HG02981 (cell line): ENCODE measurements around the gene FANCG.

Experiments used
- ATAC-seq: cut with Tn5 transposase; IDR thresholded peaks from one replicate; pipeline ENCODE4 v1.9.1; 2021; ENCODE audit warnings: mild to moderate bottlenecking, moderate library complexity; ENCODE audit not compliant: unreplicated experiment

The FANCG gene

DNA sequence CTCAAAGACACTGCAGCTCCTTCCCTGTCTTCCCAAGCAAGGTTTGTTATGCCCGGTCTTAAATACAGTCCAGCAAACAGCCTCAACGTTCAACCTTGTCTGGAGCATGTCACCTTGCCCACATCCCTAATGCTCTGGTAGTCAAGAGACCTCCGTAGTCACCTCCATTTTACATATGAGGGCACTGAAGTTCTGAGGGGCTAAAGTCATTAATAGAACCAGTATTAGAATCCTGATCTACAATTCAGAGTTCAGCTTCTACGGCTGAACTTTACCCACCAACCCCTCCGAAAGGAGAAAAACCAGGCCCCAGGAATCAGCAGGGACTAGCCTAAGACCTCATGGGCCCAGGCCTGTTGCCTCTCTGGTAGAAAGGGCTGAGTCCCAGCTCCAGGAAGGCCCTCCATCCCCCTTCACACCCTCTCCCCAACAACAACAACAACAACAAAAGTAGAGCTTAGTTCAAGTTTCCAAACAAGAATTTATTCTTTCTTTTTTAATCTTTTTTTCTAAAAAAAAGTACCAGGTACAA, 24.0 kb upstream of the FANCG start:
- no peak for ATAC-seq

DNA sequence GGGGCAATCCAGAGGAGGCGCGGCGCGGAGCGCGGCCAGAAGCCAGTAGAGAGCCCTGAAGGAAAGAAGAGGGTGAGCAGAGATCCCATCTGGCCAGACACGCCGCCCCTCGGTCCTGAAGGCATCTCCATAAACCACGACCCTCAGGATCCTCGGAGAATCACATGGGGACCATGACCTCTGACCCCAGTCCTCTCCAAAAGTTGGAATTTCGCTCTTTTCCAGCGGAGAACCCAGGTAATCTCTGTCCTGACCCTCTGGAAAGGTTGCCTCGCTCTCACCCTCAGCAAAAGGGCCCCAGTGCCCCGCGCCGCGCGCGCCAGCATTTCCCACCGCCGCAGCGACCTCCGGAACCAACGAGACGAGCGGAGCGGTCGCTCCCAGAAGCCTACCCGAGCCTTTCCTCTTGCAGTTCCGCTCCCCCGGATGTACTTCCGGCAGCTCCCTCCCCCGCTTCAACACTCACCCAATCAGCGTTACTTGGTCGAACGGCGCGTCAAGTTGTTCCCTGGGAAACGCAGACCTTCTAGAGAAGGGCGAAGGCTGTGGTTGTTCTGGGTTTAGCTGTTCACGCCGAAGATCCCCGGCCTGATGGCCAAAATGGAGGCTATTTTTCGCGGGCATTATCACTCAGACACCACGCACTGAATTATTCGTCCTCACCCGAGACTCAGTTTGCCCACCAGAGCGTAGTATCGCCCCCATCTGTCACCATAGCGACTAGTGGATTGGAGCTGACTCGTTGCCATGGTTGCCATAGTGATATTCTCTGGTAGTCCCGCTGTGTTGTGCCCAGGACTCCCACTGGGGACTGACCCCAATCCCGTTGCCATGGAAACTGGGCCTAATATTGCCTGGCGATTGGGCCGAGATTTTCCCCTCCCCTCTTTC, 23.3 kb upstream of the FANCG start, which contains the start of gene STOML2:
Gene STOML2 (minus strand): TSS at position 363 of the 891 bp plus-strand sequence. CDS start 37 bp downstream, at position 326.
- ATAC-seq = peak; percentile 92

DNA sequence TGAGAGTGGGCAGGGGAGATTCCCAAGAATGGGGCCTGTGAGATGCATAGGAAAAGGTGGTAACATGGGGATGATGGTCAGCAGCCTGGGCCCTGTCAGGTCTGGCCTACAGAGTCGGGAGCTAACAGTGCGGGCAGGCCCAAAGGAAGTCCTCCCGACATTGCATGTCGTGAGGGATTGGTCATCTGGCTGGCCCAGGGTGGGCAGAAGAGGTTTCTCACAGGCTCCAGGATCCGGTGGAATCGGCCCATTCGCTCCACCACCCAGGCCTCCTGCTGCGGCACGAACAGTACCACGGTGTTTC, 22.7 kb upstream of the FANCG start:
- no peak for ATAC-seq

DNA sequence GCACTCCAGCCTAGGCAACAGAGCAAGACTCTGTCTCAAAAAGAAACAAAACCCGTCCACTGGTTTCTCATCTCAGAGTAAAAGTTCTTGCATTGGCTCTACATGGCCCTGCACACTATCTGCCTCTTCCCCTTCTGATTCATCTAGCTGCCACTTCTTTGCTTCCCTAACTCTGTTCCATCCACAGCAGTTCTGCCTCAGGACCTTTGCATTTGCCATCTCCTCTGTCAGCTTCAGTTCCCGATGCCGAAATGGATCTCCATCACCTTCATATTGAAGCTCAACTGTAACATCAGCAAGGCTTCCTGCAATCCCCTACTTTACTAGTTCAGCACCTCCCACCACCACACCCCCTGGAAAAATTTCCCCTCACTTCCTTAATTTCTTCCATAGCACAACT, 17.8 kb upstream of the FANCG start:
- ATAC-seq = no peak

DNA sequence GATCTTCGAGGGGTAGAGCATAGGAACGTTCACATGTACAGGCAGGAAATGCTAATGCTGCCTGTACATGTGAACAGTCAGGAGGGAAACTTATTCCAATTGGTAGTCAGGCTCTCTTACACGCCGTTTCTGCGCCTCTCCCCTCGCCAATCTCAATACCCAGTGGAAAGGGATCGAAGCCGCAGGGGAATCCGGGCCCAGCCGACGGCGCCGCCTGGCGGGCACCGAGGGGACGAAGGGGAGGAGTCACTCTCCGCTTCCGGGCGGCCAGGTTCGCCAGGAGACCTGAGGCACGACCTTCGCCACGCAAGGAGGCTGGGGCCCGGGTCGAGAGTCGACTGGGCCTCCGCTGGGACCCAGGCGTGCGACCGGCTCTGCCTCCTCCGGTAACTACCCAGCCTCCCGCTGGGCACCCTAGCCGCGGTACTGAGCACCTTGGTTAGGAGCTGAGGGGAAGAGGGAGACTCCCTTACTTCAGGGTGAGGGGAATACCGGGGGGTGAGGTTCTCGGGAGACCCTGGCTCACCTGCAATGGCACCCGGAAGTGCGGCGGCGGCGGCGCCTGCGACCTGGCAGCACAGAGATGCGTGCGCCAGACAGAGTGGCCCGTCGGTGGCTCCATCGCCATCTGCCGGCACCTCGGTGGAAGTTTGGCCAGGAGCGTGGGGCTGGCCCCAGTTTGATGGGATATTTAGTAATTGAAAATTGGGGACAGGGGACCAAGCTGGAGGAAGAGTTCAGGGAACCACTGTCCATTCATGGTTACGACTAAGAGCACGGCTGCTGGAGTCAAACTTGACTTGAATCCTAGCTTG, 16.5 kb upstream of the FANCG start, which contains the start of gene PIGO:
Gene PIGO (minus strand): TSS at position 557 of the 815 bp plus-strand sequence. CDS start 1,026 bp downstream, outside the sequence.
- ATAC-seq = peak; percentile 91

DNA sequence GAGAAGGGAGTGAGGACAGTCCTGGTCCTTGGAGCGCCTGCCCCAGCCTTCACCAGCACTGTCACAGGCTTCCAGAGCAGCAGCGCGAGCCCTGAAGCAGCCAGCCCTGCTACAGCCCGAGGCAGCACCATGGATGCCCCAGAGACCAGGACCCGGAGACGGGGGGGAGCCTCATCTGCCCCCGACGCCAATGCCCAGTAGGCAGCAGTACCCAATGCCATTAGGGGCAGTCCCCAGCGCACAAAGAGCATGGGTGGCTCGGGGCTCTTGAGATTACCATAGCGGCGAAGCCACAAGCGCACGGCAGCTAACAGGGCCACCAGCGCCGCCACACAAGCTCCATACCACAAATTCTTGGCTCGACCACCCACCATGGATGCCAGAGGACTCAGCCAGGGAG, 11.8 kb upstream of the FANCG start:
- ATAC-seq = no peak

DNA sequence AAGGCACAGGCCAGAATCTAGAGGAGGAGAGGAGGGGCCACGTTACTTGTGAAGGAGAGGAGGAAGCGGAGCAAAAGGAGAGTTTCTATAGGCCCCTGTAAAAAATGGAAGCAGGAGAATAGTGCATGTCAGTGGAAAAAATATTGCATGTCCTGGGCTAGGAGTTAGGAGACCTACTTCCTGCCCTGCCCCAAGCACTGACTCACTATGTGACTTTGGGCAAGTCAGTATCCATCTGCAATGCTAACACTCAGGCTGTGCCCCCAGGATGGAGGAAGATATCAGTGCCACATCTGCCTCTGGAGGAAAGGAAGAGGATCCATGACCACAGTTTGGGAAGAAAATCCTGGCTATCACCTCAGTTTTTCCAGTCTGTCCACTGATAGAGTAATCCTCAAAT, 9.7 kb upstream of the FANCG start:
- no peak for ATAC-seq

DNA sequence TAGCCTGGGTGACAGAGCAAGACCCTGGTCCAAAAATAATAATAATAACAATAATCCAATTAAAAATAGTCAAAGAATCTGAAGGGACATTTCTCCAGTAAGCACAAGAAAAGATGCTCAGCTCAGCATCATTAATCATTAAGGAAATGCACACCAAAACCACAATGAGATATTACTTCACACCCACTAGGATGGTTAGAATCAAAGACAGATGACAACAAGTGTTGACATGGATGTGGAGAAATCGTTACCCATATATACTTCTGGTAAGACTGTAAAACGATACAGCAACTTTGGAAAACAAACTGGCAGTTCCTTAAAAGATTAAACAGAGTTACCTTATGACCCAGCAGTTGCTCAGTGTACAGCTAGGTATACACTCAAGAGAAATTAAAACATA, 5.3 kb upstream of the FANCG start:
- no peak for ATAC-seq

DNA sequence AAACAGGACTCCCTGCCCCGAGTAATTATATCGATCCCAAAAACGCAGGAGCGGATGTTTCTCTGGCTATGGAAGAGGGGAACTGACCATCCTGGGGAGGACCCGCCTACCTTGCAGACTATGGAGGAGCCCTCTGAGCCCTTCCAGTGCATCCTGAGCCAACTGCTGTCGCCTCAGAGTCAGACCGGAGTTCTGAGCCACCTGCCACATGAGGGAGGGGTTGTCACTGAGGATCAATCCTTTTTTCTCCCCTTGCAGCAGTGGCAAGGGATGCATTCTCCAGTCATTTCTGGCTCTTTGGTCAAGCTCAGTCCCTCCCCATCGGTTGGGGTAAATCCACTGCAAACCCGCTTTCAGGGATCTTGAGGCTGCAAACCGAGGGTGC, 709 bp downstream of the FANCG start:
- no peak for ATAC-seq

DNA sequence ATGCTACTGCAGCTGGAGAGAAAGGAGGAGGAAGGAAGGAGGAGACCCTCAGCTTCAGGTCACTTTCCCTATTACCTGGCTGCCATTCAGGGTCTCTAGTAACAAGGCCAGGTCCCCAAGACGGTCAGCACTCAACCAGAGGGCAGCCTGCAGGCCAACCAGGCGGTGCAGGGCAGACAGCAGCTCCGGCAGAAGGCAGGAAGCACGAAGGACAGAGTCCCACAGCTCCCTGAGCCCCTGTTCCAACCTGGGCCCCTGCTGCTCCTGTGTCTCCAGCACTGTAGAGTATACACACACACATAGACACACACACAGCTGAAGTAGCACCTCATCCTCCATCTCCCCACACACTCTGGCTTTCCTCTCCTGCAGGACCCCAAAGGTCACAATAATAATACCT, 1.7 kb downstream of the FANCG start:
- no peak for ATAC-seq

DNA sequence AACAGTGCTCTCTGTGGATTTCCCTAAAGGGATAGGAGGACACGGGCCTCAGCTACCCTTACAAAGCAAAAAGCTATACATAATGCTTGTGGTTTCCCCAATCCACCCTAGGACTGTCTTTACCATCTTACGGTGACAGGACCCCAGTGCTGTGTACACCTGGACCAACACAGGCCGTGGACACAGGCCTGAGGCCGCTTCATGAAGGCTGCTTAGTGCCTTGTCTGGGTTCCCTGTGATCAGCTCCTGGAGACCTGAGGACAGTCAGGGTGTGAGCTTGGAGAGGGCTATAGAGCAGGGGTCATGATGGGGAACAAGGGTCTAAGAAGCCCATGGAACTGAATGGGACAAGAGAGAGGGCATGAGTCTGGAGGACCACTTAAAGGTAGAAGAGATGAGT, 2.9 kb downstream of the FANCG start:
- no peak for ATAC-seq

DNA sequence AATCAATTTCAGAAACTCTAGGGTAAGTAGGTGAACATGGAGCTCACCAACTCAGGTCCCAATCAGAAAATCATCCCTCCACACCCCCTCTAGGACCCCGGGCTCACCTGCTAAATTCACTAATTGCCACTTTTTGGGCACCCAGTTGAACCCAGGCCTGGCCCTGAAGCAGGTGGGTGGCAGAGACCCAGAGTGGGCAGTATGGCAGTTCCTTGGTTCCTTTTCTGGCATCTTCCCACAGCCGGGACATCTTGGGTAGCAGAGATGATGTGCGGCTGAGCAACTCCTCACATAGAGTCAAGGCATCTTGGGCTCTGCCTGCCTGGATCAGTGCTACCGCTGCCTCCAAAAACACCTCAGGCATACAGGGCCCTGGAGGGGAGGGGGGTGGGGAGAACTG, 4.4 kb downstream of the FANCG start:
- no peak for ATAC-seq

DNA sequence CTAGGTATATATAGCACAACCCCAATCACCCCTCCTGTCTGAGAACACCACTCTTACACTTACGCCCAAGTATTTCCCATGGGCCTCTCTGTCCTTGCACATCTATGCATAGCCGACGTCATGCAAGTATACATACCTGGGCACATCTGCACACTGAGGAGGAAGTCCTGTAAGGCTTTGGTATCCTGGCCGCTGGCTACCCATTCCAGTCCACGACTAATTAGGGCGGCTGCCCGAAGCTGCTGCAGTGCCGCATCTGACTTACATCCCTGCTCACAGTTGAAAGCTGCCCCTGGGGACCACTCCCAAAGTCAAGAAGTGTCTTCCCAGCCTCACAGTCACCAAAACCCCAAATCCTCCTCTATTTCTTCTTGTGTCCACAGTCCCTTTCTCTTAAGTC, 5.0 kb downstream of the FANCG start:
- no peak for ATAC-seq

DNA sequence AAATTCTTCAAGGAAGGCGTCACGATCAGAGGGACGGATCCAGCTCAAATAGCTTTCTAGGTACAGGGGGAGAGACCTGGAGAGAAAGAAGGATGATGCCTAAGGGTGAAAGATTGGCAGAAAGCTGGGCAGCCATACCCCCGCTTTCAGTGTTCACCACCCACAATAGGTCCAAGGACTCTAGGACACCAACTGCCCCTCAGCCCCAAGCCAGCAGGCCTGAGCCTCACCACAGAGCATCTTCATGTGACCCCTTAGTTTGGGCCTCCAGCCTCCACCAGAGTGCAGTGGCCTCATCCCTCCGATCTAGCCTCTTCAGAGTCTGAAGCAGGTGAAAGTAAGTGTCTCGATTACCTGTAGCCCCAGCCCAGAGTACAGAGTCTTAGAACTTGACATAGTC, 5.6 kb downstream of the FANCG start:
- ATAC-seq = no peak

DNA sequence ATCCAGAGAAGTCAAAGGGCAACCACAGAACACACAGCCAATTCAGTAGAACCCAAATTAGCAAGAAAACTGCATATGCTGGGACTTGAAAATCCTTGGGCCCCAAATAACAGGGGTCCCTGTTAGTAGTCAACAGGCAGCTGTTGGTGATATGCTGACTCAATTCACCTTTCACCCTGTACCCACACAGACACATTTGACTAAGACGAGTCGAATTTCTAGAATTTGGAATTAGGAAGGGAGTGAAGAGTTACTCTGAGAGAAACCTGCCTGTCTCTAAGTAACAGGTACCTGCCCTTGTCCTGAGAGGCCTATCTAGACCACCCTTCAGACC, 6.5 kb downstream of the FANCG start:
- ATAC-seq = no peak

DNA sequence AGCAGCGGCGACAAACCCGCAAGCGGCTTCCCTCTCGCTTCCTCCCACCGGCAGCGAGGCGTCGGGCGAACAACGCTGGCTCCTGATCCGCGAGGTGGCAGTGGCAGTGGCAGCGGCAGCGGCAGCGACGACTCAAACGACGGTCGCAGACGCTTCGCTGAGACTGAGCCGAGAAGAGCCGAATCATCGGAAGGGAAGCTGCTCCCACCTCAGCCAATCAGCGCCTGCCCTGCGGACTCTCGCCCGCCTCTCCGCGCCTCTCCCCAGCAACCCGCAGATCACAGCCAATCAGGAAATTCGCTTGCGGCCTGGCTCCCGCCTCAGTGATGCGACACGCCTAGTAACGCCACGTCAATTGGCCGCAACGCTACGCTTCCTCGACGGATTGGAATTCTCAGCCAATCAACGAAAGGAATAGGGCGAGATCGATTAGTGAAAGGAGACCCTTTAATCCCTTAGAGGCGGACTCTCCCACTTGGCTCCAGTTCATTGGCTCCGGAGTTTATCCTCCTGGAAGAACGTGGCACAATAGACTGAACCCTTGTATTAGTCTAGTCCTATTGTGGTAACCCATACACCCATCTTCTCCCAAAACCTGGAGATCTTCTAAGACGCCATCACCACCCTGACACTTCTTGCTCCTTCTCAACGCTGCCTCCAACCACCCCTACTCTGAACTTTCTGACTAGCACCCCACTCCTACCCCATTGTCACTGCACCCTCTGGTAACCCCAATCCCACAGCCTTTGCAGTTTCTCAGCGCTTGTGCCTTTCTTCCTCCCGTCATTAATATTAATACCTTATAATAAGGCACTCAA, 7.1 kb downstream of the FANCG start, which contains the start of gene VCP:
Gene VCP (minus strand): TSS at position 165 of the 818 bp plus-strand sequence. CDS start 272 bp downstream, outside the sequence.
- peak; percentile 88 for ATAC-seq

DNA sequence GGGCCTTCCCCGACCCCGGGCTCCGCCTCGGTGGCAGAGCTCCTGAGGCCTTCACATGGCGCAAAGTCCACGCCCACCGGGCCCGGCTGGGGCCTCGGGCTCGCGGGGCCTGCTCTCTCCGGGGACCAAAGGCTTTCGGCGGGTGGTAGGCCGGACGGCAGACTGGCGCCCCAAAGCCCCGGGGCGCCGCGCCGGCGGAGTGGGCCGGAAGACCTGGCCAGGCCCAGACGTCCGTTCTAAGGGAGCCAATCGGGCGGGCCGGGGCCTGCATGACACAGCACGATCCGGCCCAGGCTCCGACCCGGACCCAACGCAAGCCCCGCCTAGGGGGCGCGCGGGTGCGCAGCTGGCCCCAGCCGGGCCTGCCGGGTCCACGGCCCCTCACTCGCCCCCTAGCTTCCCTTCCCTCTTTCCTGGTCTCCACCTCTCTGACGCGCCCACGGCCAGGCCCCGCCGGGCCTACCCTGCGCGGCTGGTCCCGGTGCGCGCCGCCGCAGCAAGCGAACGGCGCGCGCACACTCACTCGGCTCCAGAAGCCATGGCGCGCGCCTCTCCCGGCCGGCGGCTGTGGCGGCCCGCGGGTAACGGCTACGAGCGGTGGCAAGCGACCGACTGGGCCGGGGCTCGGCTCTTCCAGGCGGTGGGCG, 7.8 kb downstream of the FANCG start:
- peak; percentile 44 for ATAC-seq

DNA sequence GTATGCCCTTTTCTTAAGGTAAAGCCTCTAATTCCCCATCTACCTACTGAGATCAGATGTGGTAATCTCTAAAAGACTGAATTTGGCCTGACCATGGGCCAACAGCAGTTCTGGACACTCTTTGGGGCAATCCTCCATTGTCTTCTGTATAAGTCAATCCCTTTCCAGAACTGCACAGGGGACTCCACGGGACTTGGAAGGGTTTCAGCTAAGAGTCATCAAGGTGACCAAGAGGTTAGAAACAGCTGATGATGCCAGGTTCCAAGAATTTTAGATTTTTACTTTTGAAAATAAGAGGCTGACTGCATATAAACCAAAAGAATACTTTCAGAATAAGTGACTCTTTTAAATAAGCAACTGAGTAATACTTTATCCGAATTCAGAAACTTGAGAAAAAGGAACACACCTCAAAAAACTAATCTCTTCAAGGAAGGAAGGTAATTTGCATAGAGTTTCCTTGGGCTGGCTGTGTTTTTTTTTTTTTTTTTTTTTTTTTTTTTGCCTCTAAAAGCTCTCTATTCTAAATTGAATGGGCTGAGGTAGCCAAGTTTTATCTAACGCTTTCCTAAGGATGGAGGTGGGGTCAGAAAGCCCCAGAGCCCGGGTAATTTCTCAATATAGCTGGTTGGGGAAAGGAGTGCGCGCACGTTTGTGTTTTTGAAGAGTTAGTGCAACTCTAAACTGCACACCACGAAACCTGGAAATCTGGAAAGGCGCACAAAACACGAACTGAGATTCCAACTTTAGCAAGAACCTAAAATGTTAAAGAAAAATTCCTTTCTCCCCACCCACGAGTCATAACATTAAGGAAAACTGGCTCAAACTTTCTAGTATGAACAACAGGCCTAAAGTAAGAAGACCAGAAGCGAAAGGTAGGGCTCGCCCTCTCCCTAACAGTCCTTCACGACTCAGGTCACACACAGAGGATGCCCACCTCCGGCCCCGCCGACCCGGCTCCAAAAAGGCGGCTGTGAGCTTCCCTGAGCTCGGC, 8.6 kb downstream of the FANCG start:
- no peak for ATAC-seq

DNA sequence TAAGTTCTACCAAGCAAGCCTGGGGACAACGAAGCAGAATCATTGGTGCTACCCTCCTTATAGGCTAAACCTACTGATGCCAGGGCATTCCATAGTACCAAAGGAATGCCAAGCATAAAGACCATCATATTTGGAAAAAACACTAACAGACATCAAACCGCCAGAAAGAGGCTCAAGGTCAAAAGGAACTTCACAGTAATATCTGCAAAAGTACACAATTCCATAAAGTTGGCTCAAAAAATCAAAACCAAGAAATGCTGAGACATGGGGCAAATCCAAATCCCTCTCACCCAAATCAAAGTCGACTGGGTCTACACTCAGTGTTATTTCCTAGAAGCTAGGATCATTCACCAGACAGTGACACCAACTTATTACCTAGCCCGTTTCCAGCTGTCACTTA, 10.7 kb downstream of the FANCG start:
- no peak for ATAC-seq
